Measurements from ENCODE around the gene ANKRD9.

Gene ANKRD9

GRCh38 chr14:102505000-102505619, 4.5 kb downstream of the ANKRD9 start:
- H3K4me3 ChIP-seq (ENCODE audit: low read length) = no peak overlapping the region
- no peak for DNase-seq (ENCODE audit: low read depth)
- TF ChIP-seq CTCF (IDR thresholded peaks at IDR 0.05; ENCODE audit: insufficient read depth, low read depth, low read length, missing control alignments) = no peak

DNA sequence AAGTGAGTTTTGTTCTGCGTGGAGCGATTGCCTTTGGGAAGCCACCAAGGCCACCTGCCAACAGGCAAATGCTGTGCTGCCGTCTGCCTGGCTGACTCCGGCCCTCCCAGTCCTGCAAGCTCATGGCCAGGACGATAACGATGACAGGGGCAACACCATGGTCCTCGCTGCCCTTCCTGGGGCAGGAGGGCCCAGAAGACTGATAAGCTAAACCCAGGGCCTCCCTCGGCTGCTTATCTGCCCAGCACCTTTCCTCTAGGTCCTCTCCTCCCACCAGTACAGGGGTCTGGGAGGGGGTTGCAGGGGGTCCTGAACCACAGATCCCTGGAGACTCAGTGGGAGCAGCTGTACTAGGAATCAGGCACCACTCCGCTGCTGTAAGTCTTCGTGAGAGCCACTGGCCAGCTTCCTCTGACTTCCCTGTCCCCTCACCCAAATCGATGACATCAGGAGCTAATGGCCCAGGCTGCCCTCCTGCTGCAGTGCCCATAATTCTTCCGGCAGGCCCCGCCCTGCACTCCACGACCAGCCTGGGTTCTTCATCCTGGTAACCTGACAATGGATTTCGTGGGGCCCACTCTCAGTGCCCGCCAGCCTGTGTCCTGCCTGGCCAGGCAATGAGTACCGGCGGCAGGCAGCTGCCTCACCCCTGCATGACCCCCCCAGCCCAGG, 5.1 kb downstream of the ANKRD9 start:
- H3K4me3 ChIP-seq (ENCODE audit: low read length) = no peak overlapping the region
- DNase-seq (ENCODE audit: low read depth) = no peak
- no peak for TF ChIP-seq CTCF (IDR thresholded peaks at IDR 0.05; ENCODE audit: insufficient read depth, low read depth, low read length, missing control alignments)

GRCh38 chr14:102503641-102504327, 5.8 kb downstream of the ANKRD9 start:
- H3K4me3 ChIP-seq (ENCODE audit: low read length) = no peak overlapping the region
- TF ChIP-seq CTCF (IDR thresholded peaks at IDR 0.05; ENCODE audit: insufficient read depth, low read depth, low read length, missing control alignments) = no peak
- peak; percentile 64 for DNase-seq (ENCODE audit: low read depth)

- no peak for DNase-seq (ENCODE audit: low read depth)
- no peak overlapping the region for H3K4me3 ChIP-seq (ENCODE audit: low read length)
- no peak for TF ChIP-seq CTCF (IDR thresholded peaks at IDR 0.05; ENCODE audit: insufficient read depth, low read depth, low read length, missing control alignments)
Observed at GRCh38 chr14:102502571-102502970, 7.0 kb downstream of the ANKRD9 start.

DNA sequence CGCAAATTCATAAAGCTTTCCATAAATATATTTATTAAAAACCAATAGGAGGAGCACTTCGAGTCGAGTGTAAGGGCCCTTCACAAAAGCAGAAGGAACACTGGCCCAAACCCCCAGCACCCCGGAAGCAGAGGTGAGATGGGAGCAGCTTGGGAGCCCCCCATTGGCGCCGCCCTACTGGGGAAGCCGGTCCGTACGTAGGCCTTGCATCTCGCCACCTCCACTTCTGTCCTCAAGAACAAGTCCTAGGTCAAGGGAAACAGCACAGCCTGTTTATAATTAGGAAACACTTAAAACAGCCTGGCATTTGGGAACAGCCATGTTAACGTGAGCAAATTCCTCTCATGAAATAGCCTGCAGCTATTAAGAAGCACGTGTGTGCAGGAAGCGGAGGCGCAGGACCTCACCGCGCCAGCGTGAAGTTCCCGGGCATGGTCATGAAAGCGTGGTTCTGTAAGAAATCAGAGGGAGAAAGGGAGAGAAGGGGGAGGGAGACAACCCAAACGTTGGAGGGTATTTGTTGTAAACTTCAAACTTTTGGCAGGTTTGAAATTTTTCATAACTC, 7.7 kb downstream of the ANKRD9 start:
- H3K4me3 ChIP-seq (ENCODE audit: low read length) = no peak overlapping the region
- peak; percentile 9 for TF ChIP-seq CTCF (IDR thresholded peaks at IDR 0.05; ENCODE audit: insufficient read depth, low read depth, low read length, missing control alignments)

DNA sequence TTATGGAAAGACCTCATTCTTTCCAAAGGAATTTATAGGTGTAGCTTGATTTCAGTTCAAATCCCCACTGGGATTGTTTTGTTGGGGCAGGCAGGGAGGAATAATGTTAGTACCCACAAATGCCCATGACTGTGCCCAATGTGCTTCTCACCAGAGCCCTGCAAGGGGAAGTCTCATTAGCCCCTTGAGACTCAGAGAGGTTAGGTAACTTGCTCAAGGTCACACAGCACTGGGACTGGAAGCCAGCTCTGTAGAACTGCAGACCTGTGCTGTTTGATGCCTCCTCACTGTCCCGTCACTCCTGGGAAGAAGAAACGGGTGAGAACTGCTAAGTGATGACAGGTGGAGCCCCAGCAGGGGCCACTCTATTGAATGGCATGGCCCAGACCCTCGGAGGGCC, 8.9 kb downstream of the ANKRD9 start:
- no peak for DNase-seq (ENCODE audit: low read depth)
- no peak overlapping the region for H3K4me3 ChIP-seq (ENCODE audit: low read length)
- TF ChIP-seq CTCF (IDR thresholded peaks at IDR 0.05; ENCODE audit: insufficient read depth, low read depth, low read length, missing control alignments) = no peak

More for the DNA sequence above, 7.7 kb downstream of the ANKRD9 start:
- no peak for DNase-seq (ENCODE audit: low read depth)
